Measurements from ENCODE around the gene HOXD13.

GRCh38 chr2:176093145-176093897 lies 800 bp downstream of the HOXD13 start:
- TF ChIP-seq REST (IDR thresholded peaks at IDR 0.05; ENCODE audit: insufficient read depth in 1 of 2, low read depth in 2 of 2, low read length in 2 of 2) (no peak), POLR2AphosphoS5 (IDR thresholded peaks at IDR 0.05; ENCODE audit: low read depth, low read length) (no peak), TAF1 (IDR thresholded peaks at IDR 0.05; ENCODE audit: borderline replicate concordance, insufficient read depth, low read length) (no peak)

Measured in PFSK-1 (cell line).